AML-193 (cell line): Measurements from ENCODE around the gene EPS8.
"Not testable (repeated sequence)": the region's sequence is repeated elsewhere in the genome, so short reads cannot be mapped to it uniquely, and the experiment has no call there.

Experiments used
- DNase-seq, 2 experiments: peaks; one replicate each; lab custom pipeline; 2025; lab: John Stamatoyannopoulos, UW

The EPS8 gene

DNA sequence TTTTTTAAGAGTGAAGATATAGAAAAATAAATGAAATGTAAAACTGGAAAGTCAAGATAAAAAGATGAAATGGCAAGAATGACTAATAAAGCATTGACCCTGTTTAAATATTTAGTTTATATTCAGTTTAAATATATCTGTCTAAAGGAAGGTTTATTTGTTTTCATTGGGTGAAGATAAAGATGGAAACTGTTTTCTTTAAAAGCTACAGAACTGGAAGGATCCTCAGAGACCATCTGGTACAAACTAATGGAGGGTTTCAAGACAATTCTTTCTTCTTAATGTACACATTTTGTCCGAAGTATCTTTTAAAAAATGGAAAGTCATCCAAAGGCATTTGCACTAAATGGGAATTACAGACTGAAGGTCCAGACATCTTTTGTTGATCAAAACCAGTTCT lies 142.6 kb downstream of the EPS8 start:
- DNase-seq: no peak

DNA sequence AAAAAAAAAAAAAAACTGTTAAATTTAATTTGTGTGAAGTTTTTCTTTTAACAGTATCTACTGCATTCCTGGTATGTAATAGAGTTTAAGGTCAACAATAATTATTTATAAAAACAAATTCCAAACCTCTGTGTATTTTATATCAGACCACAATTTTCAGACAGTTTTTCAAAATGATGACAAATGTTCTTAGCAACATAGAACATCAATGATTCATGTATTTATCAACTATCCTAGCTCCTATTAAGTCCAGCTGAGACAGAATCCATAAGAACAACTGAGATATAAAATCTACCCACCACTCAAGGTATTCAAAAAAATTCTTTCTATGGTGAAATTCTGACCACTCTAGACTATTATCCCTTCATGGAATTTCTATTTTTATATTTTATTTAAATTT lies 144.5 kb downstream of the EPS8 start:
- no peak for DNase-seq

DNA sequence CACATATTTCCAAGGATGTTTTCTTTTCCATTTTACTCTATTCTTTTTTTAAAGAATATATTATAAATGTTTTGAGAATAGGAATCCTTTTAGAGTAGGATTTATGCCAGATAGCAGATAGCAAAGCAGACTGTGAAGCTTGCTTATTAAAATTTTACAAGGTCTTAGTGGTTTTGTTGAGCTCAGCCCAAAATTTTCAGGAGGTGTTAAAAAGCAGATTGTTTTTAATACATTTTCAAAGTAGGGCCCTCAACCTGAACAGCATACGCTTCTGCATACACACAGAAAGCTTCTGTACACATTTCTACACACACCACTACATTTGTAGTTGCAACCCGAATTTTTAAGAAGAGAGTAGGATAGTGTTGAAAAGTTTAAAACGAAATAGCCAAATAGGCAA lies 151.0 kb downstream of the EPS8 start:
- no peak for DNase-seq

DNA sequence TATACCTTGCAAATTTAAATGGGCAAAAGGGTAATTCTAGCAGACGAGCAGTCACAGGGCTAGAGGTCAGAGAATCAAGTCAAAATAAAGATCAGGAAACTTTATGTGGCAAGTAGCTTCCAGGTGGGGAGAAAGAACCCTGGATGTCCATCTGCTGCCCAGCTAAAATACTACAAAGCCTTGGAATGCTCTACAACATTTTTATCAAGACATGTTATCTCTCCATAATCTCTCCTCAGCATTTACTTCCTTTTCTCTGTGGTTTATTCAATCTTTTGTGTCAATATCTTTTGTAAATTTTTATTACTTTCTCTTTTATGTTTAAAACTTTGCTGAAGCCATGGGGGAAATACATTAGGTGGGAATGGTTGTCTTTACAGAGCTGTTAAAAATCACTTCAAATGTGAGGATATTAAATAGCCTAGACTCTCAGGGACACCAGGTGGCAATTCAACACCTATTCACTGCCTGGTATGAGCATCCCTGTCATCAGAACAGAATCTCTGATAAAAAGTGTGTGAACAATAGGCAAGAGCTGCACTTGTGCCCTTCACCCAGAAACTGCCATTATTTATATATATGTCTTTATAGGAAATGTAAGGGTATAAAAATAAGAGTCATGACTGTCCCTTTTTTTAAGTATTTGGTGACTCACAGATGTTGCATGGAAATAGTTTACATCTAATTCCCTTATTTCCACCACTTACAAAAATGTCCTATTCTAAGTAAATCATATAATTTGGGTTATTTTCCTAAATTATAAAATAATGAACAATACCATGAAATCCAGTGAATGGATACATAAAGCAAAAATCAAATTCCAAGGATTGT lies 152.9 kb downstream of the EPS8 start:
- no peak for DNase-seq

DNA sequence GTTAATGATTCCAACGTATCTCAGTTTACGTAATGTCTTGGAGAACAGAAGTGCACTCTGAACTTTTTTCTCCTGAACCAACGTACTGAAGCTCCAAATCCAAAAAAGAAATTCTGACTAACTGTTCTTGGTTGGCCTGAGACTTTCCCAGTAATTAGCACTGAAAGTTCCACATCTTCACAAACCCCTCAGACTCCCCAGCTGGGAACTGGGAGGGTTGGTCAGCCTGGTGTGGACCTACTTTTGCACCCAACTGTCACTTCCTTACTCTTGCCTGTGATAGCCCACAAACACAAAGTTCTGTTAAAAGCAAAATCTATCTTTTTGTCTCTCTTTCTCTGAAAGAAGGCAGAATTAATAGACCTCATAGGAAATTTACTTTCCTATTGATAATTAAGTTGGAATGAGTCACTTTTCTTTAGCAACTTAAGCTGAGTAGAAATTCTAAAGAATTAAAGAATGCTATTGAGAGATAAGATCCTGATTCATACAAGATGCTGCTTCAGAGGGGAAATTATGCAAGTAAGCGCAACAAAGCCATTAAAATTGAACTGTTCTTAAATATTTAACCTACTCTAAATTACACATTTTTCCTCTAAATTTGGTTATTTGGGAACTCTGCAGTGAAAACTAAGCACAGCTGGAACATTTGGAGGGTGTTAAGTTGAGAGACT lies 155.0 kb downstream of the EPS8 start:
- DNase-seq: no peak

DNA sequence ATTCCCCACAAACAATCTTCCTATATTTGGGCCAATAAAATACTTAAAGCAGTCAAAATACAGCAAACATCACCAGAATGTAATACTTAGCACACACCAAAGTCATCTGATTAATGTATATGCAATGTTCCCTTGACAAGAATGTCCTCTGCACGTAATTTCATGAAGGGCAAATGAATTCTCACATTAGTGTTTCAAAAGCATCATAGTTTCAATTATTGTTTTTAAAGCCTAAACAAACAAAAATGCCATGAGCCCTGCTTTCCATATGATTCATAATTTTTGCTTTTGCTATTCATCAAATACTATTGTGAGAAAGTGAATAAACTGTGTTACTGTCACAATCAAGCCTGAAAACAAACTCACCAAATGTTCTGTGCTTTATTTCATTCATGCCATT lies 156.0 kb downstream of the EPS8 start:
- no peak for DNase-seq

DNA sequence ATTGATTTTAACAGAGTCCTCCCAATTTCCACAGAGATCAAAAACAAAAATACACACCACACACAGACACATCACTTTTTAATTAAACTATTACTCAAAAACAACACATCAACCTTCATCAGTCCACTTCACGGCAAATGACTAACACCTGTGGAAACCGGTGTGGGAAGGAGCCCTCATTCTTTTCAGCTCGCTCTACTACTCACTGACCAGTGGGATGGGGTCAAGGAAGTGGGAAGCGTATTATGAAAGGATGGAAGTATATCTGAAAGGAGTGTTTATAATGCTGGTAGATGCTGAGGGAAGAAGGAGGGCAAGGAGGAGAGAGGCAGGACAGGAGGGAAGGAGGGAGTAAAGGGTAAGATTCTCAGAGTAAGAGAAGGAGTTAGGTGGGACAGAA lies 156.5 kb downstream of the EPS8 start:
- DNase-seq: no peak

DNA sequence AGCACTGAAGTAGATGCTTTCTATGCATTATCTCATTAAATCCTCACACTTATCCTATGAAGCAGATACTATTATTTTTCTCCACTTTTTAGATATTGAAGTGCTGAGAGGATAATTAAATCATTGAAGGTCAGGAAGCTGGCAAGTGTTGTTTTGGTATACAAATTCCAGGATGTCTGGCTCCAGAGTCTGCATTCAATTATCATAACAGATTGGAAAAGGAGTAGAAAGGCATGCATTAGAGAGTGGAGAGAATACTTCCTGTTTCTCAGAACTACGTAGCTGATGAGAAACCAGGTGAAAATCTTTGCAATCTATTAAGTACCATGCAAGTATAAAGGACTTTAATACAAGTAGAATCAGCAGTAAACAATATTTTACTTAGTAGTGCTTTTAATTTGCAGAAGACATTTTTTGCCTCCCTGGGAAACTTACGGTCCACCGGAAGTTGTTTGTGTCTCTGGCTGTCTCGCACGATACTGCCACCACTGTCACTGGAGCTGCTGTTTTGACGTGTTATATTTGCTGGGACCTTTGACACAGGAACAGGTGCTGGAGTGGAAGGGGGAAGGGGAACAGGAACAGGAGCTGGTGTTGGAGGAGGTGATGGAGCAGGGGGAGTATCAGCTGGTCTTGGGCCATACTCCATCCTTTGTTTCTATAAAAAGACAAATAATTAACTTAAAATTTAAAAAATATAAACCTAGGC lies 158.0 kb downstream of the EPS8 start:
- DNase-seq: no peak

DNA sequence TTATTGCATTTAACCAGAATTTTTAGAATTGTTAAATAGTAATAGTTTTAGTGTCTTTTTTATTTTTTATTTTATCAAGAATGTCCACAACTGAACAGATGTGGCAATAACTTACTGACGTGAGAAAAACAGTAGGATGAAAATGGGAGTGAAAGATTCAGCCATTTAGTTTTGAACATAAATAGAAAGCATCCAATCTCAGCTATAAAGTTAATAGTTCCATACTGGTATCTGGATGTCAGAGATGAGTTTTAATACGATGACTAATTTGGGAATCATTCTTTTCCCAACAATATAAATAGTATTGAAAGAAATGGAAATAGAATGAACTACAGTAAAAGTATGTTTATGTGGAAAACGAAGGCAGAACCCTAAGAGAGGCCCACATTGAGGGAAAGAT lies 159.4 kb downstream of the EPS8 start:
- no peak for DNase-seq

DNA sequence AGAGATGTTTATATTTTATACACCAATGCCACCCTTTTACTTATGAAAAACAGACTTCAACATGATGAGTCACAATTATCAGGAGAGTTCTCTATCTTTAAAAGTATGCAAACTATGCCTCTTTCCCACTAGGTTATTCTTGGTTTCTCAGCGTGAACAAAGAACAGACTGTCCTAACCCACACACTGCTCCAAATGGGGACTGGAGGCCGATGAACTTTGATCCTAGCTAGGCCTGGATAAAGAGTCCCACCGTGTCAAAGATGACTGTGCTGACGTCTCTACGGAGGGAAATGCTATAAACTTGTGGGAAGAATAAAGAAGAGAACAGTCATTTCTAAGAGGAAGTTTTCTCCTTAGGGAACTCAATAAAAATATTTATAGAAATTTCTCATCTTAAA lies 160.1 kb downstream of the EPS8 start:
- DNase-seq: no peak

DNA sequence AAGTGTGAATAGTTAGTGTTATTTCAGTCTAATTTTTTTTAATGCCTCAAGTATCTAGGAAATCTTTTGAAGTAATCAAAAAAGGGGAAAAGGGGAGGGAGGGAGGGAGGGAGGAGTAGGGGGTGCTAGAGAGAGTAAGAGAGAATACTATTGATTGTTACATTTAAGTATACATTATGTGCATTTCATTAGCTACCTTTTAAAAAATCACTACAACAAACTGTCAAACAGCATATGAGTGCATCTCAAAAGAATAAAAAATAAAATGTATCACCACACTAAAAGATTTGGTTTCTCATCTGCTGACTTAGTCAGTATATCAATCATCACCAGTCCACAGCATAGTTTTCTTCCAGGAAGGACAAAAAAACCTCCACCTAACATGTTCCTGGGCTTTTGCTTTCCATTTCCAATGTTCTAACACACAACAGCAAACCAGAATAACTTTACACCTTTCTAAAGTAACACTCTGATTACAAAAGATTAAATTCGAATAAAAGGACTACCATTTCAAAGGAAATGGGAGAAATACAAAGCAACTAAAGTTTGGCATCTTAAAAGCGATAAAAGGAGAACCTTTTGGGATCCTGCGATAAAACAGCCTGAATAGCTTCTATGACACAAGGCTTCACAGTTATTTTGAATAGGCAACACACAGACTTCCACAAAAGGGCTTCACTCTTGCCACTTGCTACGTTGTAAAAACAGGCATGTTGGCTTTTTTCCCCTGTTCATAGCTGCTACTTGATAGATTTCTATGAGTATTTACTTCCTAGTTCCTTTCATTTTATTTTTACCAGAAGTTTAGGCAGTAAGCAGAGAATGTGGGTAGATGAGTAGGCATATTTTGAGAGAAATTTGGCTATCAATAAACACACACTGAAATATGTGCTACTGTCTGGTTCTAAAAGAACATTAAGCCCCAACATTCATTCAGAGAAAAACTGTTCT lies 160.9 kb downstream of the EPS8 start:
- no peak for DNase-seq

DNA sequence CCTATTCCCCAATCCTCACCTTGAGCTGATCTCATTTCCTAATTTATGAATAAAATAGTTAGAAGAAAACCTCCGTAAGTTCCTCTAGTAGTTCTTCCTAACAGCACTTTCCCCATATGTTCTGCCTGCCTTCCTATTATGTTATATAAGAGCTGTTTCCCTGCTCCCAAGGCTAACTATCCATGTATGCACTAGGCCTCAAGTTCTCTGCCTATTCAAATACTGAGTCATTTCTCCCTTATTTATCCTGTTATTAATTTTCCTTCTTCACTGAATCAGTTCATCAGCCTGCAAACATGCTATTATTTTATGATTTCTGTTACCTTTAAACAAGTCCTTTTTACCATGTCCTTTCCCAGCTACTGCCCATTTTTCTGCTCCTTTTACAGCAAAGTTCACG lies 164.1 kb downstream of the EPS8 start:
- DNase-seq: no peak

DNA sequence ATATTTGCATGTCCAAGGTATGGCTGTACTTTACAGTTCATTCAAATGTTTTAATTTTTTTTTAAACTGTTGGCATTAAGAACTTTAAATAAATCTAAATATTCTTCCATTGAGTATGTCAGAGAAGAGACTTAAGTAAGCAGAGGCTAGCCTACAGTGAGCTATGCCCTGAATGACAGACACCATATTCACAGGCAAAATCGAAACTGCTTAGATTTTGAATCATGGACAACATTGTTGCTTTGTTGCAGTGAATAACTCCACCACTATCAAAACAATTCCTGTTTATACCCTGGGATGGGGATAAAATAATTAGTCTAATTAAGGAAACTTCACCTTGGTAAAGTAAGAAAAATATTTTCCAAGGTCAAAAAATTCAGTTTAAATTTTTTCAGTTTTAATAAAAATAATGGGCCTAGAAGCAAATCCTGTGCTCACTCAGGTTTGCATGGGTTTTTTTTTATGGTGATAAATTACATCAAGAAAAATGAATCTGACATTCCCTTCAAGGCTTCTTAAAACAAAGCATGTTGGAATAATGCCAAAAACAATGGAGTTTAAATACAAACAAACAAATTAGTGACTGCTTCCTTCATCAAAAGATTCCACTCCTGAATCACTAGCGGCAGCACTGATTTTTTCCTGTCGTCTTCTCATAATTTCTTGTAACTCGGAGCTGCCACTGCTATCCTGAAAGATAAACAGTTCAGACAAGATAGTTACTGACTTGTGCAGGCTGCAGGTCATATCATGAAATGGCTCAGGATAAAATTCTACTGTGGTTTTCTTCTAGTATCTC lies 168.2 kb downstream of the EPS8 start:
- no peak for DNase-seq

DNA sequence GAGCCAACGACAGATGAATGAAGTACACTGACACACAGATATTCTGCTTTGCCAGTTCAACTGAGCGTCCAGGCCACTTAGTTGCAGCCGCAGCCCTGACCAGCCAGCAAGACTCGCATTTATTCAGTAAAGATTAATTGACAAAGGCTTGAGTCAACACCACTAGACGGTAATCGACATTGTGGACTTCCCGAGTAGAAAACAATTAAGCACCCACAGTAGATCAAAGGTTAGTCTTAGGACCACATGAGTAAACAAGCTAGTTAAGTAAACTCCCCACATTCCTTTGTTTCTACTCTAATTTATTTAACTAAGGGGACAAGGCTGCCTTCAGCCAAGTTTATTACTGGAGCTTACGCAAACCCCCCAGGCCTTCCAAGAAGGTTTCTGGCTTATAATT lies 172.7 kb downstream of the EPS8 start:
- not testable (repeated sequence) for DNase-seq

DNA sequence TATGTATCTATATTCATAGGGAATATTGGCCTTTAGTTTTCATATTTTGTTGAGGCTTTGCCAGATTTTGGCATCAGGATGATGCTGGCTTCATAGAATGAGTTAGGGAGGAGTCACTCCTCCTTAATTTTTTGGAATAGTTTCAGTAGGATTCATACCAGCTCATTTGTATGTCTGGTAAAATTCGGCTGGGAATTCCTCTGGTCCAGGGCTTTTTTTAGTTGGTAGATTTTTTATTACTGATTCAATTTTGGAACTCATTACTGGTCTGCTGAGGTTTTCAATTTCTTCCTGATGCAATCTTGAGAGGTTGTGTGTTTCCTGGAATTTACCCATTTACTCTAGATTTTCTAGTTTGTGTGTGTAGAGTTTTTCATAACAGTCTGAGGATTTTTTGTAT lies 175.2 kb downstream of the EPS8 start:
- no peak for DNase-seq

DNA sequence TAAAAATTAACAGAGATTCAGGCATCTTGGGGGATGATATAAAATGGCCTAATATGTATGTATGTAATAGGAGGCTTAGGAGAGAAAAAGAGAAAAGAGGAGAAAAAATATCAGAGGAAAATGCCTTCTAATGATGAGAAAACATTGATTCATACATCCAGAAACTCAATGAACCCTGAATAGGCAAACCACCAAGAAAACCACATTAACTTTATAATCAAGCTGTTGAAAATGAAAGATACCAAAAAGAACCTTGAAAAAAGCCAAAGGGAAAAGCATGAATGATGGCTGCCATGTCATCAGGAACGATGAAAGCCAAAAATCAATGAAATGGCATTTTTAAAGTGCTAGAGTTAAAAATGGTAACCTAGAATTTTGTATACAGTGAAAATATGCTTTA lies 180.2 kb downstream of the EPS8 start:
- no peak for DNase-seq

DNA sequence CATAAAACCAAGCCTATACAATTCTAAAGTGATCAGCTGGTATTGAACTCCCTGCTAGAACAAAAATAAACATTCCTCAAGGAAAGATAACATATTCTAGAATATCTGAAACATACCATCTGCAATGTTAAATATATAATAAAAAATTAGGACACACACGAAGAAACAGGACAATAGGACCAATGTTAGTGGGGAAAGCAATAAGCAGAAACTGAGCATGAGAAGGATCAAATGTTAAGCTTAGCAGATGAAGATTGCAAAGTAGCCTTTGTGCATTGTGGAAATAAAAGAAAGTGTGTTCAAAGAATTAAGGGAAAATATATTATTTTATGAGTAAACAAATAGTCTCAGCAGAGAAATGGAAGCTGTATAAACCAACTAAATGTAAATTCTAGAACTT lies 180.8 kb downstream of the EPS8 start:
- DNase-seq: no peak

DNA sequence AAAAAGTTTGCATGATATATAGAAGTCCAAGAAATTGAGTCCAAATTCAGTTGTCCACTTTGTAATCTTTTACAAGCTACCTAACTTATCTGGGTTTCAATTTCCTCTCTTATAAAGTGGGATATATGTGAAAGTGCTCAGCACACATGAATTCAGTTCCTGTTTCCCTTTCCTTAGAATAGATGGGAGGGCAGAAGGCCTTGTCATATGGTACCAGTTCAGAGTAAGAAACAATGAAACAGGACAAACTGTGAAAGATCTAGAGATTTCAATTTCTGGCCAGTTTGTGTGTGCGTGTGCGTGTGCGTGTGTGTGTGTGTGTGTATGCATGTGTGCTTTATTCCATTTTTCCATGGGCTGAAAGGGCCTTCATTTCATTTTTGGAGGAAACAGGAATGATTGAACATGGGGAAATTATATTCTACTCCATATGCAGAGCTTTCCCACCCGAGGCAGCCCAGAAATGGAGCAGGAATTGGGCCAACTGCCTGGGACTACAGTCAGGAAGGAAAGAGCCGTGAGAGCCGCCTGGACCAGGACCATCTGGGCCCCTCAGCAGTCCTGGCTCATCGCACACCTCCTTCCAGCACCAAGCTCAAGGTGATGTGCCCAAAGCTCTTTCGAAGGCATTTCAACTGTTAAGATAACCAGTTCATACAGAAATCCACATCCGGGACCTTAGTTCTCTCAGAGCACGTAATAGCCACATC lies 183.2 kb downstream of the EPS8 start:
- no peak for DNase-seq

DNA sequence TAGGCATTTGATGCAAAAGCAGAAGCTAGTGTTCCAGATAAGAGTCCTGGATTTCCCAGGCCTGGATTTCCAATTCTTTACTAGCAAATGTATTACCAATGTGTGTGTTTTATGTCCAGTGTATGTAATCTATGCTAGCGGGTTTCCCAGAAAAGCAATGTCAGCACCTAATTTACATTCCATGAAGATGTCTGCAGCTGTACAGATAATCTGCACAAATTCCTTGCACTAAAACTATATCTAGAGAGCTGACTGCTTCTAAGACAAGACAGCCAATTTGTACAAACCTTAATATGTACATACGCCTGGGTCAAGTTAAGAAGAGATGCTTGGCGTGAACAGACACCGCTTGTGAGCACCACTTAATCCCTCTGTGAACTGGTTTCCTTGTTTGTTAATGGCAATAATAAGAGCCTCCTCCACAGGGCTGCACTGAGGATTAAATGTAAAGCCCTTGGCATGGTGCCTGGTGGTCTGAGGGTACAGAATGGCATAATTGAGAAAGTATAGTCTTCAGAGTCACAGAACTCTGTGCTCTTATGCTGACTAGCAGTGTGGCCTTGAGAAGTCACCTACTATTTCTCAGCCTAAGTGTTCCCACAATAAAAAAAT lies 185.6 kb downstream of the EPS8 start:
- no peak for DNase-seq

DNA sequence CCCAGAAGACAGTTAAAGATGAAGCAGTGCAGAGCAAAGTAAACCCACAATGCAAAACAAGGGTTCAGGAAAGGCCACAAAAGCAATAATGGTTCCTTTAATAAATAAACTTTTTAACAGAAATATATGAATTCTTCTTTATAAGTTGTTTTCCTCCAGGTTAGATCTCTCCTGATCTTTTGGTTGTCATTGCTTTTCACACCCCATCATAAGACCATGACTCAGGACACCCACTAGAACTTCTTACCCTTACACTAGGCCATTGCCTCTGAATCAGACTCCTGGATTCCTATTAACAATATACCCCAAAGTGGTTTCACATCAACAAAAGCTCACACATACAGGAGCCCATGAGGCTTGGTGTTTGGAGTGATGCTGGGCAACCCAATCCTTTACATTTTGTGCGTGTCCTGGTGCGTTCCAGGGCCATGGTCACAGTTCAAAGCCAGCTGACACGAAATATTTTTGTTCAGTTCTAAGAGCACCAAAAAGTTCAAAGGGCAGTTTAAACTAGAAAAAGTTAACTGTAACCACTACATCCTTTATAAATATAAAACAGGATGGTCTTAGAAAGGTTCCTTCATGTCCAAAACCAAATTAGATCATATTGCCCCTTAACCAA lies 187.0 kb downstream of the EPS8 start:
- no peak for DNase-seq
